Gastrocnemius medialis (tissue), 4 donors: ENCODE results near the gene CLEC4A.
A peak's percentile ranks its signal among the peaks of the same experiment; 100 is the strongest.

Source experiments
- POLR2A ChIP-seq, 2 donors: fragments of 450-650 bp; IDR thresholded peaks; one replicate each; pipeline ENCODE4 v1.6.1; 2017; ENCODE audit warnings: antibody characterized with exemption in 2 of 2, mild to moderate bottlenecking in 2 of 2, moderate library complexity in 2 of 2
- TF ChIP-seq, protein P1 (sequence below), 5 experiments: fragments of 450-650 bp in 3 of 5; fragments of 200-600 bp in 2 of 5; sonication (generic) in 2 of 5; IDR thresholded peaks in 4 of 5; conservative IDR thresholded peaks in 1 of 5; 1 replicate in 4 of 5; 2 replicates in 1 of 5; pipeline ENCODE4 v1.5.1; 2016 to 2019; ENCODE audit warnings: antibody characterized with exemption in 5 of 5, mild to moderate bottlenecking in 3 of 5, moderate library complexity in 3 of 5

DNA sequence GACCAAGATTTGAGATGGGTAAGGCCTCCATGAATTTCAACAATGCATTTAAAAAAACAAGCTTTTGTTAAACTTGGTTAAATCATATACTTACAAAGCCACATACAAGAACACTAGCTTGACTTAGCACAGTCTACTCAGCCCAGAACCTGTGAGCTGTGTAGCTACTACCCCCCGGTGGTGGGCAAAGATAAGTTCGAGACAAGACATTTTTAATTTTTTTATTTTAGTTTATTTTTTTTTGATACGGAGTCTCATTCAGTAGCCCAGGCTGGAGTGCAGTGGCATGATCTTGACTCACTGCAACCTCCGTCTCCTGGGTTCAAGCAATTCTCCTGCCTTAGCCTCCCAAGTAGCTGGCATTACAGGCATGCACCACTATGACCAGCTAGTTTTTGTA lies 45.0 kb upstream of the CLEC4A start:
- no peak for TF ChIP-seq POLR2A (IDR thresholded peaks at IDR 0.05)
- TF ChIP-seq, protein P1, sequence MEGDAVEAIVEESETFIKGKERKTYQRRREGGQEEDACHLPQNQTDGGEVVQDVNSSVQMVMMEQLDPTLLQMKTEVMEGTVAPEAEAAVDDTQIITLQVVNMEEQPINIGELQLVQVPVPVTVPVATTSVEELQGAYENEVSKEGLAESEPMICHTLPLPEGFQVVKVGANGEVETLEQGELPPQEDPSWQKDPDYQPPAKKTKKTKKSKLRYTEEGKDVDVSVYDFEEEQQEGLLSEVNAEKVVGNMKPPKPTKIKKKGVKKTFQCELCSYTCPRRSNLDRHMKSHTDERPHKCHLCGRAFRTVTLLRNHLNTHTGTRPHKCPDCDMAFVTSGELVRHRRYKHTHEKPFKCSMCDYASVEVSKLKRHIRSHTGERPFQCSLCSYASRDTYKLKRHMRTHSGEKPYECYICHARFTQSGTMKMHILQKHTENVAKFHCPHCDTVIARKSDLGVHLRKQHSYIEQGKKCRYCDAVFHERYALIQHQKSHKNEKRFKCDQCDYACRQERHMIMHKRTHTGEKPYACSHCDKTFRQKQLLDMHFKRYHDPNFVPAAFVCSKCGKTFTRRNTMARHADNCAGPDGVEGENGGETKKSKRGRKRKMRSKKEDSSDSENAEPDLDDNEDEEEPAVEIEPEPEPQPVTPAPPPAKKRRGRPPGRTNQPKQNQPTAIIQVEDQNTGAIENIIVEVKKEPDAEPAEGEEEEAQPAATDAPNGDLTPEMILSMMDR (IDR thresholded peaks at IDR 0.05 in 4 of 5, conservative IDR thresholded peaks at IDR 0.05 in 1 of 5), result peak in 3 of 5 experiments; percentile 11 to 28 (median 21)
